Pulmonary artery endothelial cell (primary cell): Measurements from ENCODE around the gene KIF26A. TPM values are rescaled to one million over a fixed set of nuclear protein-coding genes. Genes with fewer than 3 reads are reported as not detected.

Experiments
- DNase-seq: peaks from one replicate; pipeline ENCODE4 v3.0.0-alpha.2; 2011; ENCODE audit warnings: low read depth, low spot score
- total RNA-seq: library from RNA; depleted of rRNA; stranded (reverse); fragments of >200 nt; gene quantifications from 2 replicates; pipeline ENCODE4 v1.2.3, GENCODE V29; 2014

KIF26A gene
- 5.0 and 13.4 TPM in 2 replicates for total RNA-seq

GRCh38 chr14:104138098-104138717 lies at the start of gene KIF26A:
KIF26A (plus strand) TSS chr14:104138587; CDS start chr14:104138723, 136 bp downstream.
- no peak for DNase-seq

GRCh38 chr14:104090071-104090748 lies 48.2 kb upstream of the KIF26A start:
- no peak for DNase-seq

- DNase-seq = no peak
Measured at GRCh38 chr14:104091061-104091926, 47.1 kb upstream of the KIF26A start.

- DNase-seq = no peak
Measured at GRCh38 chr14:104091927-104092771, 46.2 kb upstream of the KIF26A start.

GRCh38 chr14:104092931-104093365 lies 45.4 kb upstream of the KIF26A start:
- DNase-seq = no peak

- DNase-seq = no peak
Measured at GRCh38 chr14:104093366-104094055, 44.9 kb upstream of the KIF26A start.

- DNase-seq = no peak
Measured at GRCh38 chr14:104094056-104094708, 44.2 kb upstream of the KIF26A start.

- no peak for DNase-seq
Measured at GRCh38 chr14:104094709-104095425, 43.5 kb upstream of the KIF26A start.

GRCh38 chr14:104095426-104096310 lies 42.7 kb upstream of the KIF26A start:
- DNase-seq = no peak

GRCh38 chr14:104096318-104096717 lies 42.1 kb upstream of the KIF26A start:
- DNase-seq = no peak

GRCh38 chr14:104096751-104097700 lies 41.4 kb upstream of the KIF26A start:
- no peak for DNase-seq

- DNase-seq = no peak
Measured at GRCh38 chr14:104098272-104099095, 39.9 kb upstream of the KIF26A start.

- DNase-seq = no peak
Measured at GRCh38 chr14:104099096-104100041, 39.0 kb upstream of the KIF26A start.

- no peak for DNase-seq
Measured at GRCh38 chr14:104100171-104101085, 38.0 kb upstream of the KIF26A start.
